Right lobe of liver (tissue), 4 donors: ENCODE measurements around the gene CAPN5.

ENCODE experiments used
- CTCF ChIP-seq, 4 donors: fragments of 200-600 bp in 3 of 4; fragments of 450-650 bp in 1 of 4; IDR thresholded peaks; one replicate each; pipeline versions ENCODE4 v1.5.1 to v1.8.0; 2016 to 2022; ENCODE audit warnings: antibody characterized with exemption in 4 of 4, mild to moderate bottlenecking in 2 of 4
- POLR2A ChIP-seq: fragments of 450-650 bp; IDR thresholded peaks from one replicate; pipeline ENCODE4 v1.6.1; 2017; ENCODE audit warnings: antibody characterized with exemption, mild to moderate bottlenecking
- donor health status: DM: no; HTN: no; CAD: no.
- donor health status: DM: no; HTN: no; CAD: no.
- donor health status: DM: no; HTN: yes; CAD: no.

GRCh38 chr11:77047007-77047927 is 19.5 kb upstream of the CAPN5 start:
- TF ChIP-seq POLR2A (no peak), CTCF (IDR thresholded peaks at IDR 0.05) (peak; percentile 70 to 78 (median 76))
